ENCODE results near the gene RNF7. TPM values are rescaled to one million over a fixed set of nuclear protein-coding genes. Genes with fewer than 3 reads are reported as not detected.

Gene RNF7
- total and polyA plus RNA-seq, 4 donors = 11.7 to 71.6 (median 28.9) TPM

- H3K27me3 ChIP-seq (ENCODE audit: control insufficient read depth in 4 of 4, insufficient read depth in 4 of 4, low read length in 3 of 4) = no peaks in the 10 kb centered on the region
- no peak overlapping the region for H3K4me3 ChIP-seq (ENCODE audit: low read depth in 1 of 3, low read length in 3 of 3)
- no peaks in the 10 kb centered on the region for H3K36me3 ChIP-seq (ENCODE audit: control insufficient read depth in 4 of 4, insufficient read depth in 3 of 4, low read depth in 1 of 4, low read length in 3 of 4)
- TF ChIP-seq FOXA1 (IDR thresholded peaks at IDR 0.05) = no peak
- no peak for TF ChIP-seq TAF1 (conservative IDR thresholded peaks at IDR 0.05)
- TF ChIP-seq REST (IDR thresholded peaks at IDR 0.05) = no peak
- TF ChIP-seq SP1 (IDR thresholded peaks at IDR 0.05) = no peak
- no peak for TF ChIP-seq NR2F2 (IDR thresholded peaks at IDR 0.05)
- TF ChIP-seq EGR1 (IDR thresholded peaks at IDR 0.05; ENCODE audit: low read depth in 2 of 2) = no peak
- no peak for TF ChIP-seq CTCF (IDR thresholded peaks at IDR 0.05; ENCODE audit: low read depth, low read length, missing input control)
- TF ChIP-seq FOXA2 (IDR thresholded peaks at IDR 0.05) = no peak
- no peak overlapping the region for H3K9ac ChIP-seq (ENCODE audit: low read depth in 1 of 2, low read length in 2 of 2)
- no peak overlapping the region for H3K27ac ChIP-seq (ENCODE audit: low read depth in 1 of 2, low read length in 2 of 2)
- peaks cover 1 to 12% (median 11%) of the 10 kb centered on the region in 4 donors for H3K4me1 ChIP-seq (ENCODE audit: control insufficient read depth in 4 of 4, insufficient read depth in 4 of 4, low read length in 3 of 4)
- DNase-seq (ENCODE audit: low spot score) = no peak
- no peaks in the 10 kb centered on the region for H3K9me3 ChIP-seq (ENCODE audit: control insufficient read depth in 4 of 4, low read length in 3 of 4)
These were observed 2.9 kb upstream of the RNF7 start for GRCh38 chr3:141735176-141735575.

GRCh38 chr3:141735770-141736465, 2.2 kb upstream of the RNF7 start:
- H3K9me3 ChIP-seq (ENCODE audit: control insufficient read depth in 4 of 4, low read length in 3 of 4) = no peaks in the 10 kb centered on the region
- no peak overlapping the region for H3K9ac ChIP-seq (ENCODE audit: low read depth in 1 of 2, low read length in 2 of 2)
- H3K27ac ChIP-seq (ENCODE audit: low read depth in 1 of 2, low read length in 2 of 2) = no peak overlapping the region
- no peak for DNase-seq (ENCODE audit: low spot score)
- 93% methylated on average over 7 of the region's 7 CpGs for WGBS
- H3K36me3 ChIP-seq (ENCODE audit: control insufficient read depth in 4 of 4, insufficient read depth in 3 of 4, low read depth in 1 of 4, low read length in 3 of 4) = no peaks in the 10 kb centered on the region
- H3K27me3 ChIP-seq (ENCODE audit: control insufficient read depth in 4 of 4, insufficient read depth in 4 of 4, low read length in 3 of 4) = no peaks in the 10 kb centered on the region
- no peak overlapping the region for H3K4me3 ChIP-seq (ENCODE audit: low read depth in 1 of 3, low read length in 3 of 3)
- peaks cover 1 to 19% (median 16%) of the 10 kb centered on the region in 4 donors for H3K4me1 ChIP-seq (ENCODE audit: control insufficient read depth in 4 of 4, insufficient read depth in 4 of 4, low read length in 3 of 4)
- TF ChIP-seq SP1 (IDR thresholded peaks at IDR 0.05) (no peak), EGR1 (IDR thresholded peaks at IDR 0.05; ENCODE audit: low read depth in 2 of 2) (no peak), HNF4G (IDR thresholded peaks at IDR 0.05) (no peak), MAX (IDR thresholded peaks at IDR 0.05) (no peak), GABPA (IDR thresholded peaks at IDR 0.05 in 1 of 2, conservative IDR thresholded peaks at IDR 0.05 in 1 of 2) (no peak), RXRA (IDR thresholded peaks at IDR 0.05) (no peak), RAD21 (IDR thresholded peaks at IDR 0.05) (no peak), TAF1 (conservative IDR thresholded peaks at IDR 0.05) (no peak), JUND (IDR thresholded peaks at IDR 0.05) (no peak), NR2F2 (IDR thresholded peaks at IDR 0.05) (no peak), ZBTB33 (IDR thresholded peaks at IDR 0.05) (no peak), FOXA1 (IDR thresholded peaks at IDR 0.05) (no peak), FOXA2 (IDR thresholded peaks at IDR 0.05) (no peak), YY1 (IDR thresholded peaks at IDR 0.05) (no peak), HNF4A (conservative IDR thresholded peaks at IDR 0.05) (no peak), ATF3 (IDR thresholded peaks at IDR 0.05) (no peak), CTCF (IDR thresholded peaks at IDR 0.05; ENCODE audit: low read depth, low read length, missing input control) (no peak)
